ENCODE results near the gene MED12L.

DNA sequence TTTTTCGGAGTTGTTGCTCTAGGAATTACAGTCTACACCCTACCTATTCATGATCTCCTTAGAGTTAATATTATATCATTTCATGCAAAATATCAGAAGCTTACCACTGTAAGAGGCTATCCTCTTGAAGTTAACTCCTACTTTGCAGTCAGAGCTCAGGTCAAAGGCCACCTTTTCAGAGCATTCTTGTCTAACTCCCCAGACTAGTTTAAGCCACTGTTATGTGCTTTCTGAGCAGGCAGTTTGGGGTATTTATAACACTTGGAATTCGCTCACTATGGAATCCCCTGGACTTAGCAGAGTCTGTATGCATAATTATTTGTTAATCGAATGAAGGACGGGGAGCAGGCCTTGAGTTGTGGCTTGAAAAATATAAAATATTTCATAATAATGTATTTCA lies 21.7 kb downstream of the MED12L start:
- TF ChIP-seq CTCF (IDR thresholded peaks at IDR 0.05): no peak
- TF ChIP-seq POLR2A (IDR thresholded peaks at IDR 0.05; ENCODE audit: low read depth): no peak
